H9 (cell line): Measurements from ENCODE around the gene RAPGEF6. TPM values are rescaled to one million over a fixed set of nuclear protein-coding genes. Genes with fewer than 3 reads are reported as not detected.

Experiments
- DNase-seq: peaks from one replicate; pipeline ENCODE4 v3.0.0-alpha.2; 2017
- H2AFZ ChIP-seq: one replicate; pipeline ENCODE4 v1.6.1; 2013; ENCODE audit warnings: mild to moderate bottlenecking, low read length, control low read depth, moderate library complexity
- H2AK5ac ChIP-seq: 2 replicates; pipeline ENCODE4 v1.6.1; 2013; ENCODE audit warnings: low read length, control low read depth, mixed read lengths; ENCODE audit not compliant: insufficient read length
- H2BK120ac ChIP-seq: one replicate; pipeline ENCODE4 v1.6.1; 2013; ENCODE audit warnings: low read depth, mild to moderate bottlenecking, low read length, control low read depth, inconsistent platforms; ENCODE audit not compliant: poor library complexity, severe bottlenecking
- H2BK12ac ChIP-seq: 2 replicates; pipeline ENCODE4 v1.6.1; 2013; ENCODE audit warnings: low read length, control low read depth, mixed read lengths, low read depth; ENCODE audit not compliant: insufficient read length
- H2BK15ac ChIP-seq: 2 replicates; pipeline ENCODE4 v1.6.1; 2013; ENCODE audit warnings: low read depth, low read length, control low read depth
- H2BK20ac ChIP-seq: one replicate; pipeline ENCODE4 v1.6.1; 2013; ENCODE audit warnings: low read depth, mild to moderate bottlenecking, low read length, control low read depth, inconsistent platforms; ENCODE audit not compliant: poor library complexity, severe bottlenecking
- H2BK5ac ChIP-seq: 2 replicates; pipeline ENCODE4 v1.6.1; 2013; ENCODE audit warnings: low read length, control low read depth, mixed read lengths; ENCODE audit not compliant: insufficient read length
- H3K14ac ChIP-seq: 2 replicates; pipeline ENCODE4 v1.6.1; 2013; ENCODE audit warnings: low read length, control low read depth; ENCODE audit not compliant: insufficient read depth
- H3K18ac ChIP-seq: 2 replicates; pipeline ENCODE4 v1.6.1; 2013; ENCODE audit warnings: low read depth, mild to moderate bottlenecking, mixed read lengths, low read length, control low read depth; ENCODE audit not compliant: insufficient read length
- H3K23ac ChIP-seq: 2 replicates; pipeline ENCODE4 v1.6.1; 2013; ENCODE audit warnings: low read length, control low read depth, mixed read lengths, low read depth; ENCODE audit not compliant: insufficient read length
- H3K23me2 ChIP-seq: 2 replicates; pipeline ENCODE4 v1.6.1; 2013; ENCODE audit warnings: low read depth, mild to moderate bottlenecking, mixed read lengths, low read length, control low read depth; ENCODE audit not compliant: insufficient read length, poor library complexity, severe bottlenecking
- H3K27ac ChIP-seq: 2 replicates; pipeline ENCODE4 v1.5.1; 2013; ENCODE audit warnings: low read length, control low read depth, mixed read lengths, low read depth; ENCODE audit not compliant: insufficient read length
- H3K27me3 ChIP-seq: 2 replicates; pipeline ENCODE4 v1.6.1; 2013; ENCODE audit warnings: low read length, control low read depth, inconsistent platforms; ENCODE audit not compliant: insufficient read depth
- H3K4ac ChIP-seq: 2 replicates; pipeline ENCODE4 v1.6.1; 2013; ENCODE audit warnings: low read depth, mild to moderate bottlenecking, control low read depth, inconsistent platforms, low read length, moderate library complexity
- H3K4me1 ChIP-seq: 2 replicates; pipeline ENCODE4 v1.6.1; 2013; ENCODE audit warnings: low read length, control low read depth, inconsistent platforms; ENCODE audit not compliant: insufficient read depth
- H3K4me2 ChIP-seq: 2 replicates; pipeline ENCODE4 v1.6.1; 2013; ENCODE audit warnings: low read length, control low read depth, mixed read lengths; ENCODE audit not compliant: insufficient read length, insufficient read depth
- H3K56ac ChIP-seq: 2 replicates; pipeline ENCODE4 v1.6.1; 2013; ENCODE audit warnings: low read depth, mild to moderate bottlenecking, mixed read lengths, low read length, control low read depth; ENCODE audit not compliant: insufficient read length
- H3K79me1 ChIP-seq: 2 replicates; pipeline ENCODE4 v1.6.1; 2013; ENCODE audit warnings: low read depth, mild to moderate bottlenecking, moderate library complexity, low read length, control low read depth, inconsistent platforms; ENCODE audit not compliant: insufficient read depth, poor library complexity, severe bottlenecking
- H3K79me2 ChIP-seq: 2 replicates; pipeline ENCODE4 v1.6.1; 2013; ENCODE audit warnings: low read length, control low read depth, inconsistent platforms; ENCODE audit not compliant: insufficient read depth
- H3K9ac ChIP-seq: 2 replicates; pipeline ENCODE4 v1.6.1; 2013; ENCODE audit warnings: low read length, control low read depth, mixed read lengths; ENCODE audit not compliant: insufficient read length; ENCODE audit errors: extremely low read depth
- H3K9me3 ChIP-seq: one replicate; pipeline ENCODE4 v1.6.1; 2013; ENCODE audit warnings: low read depth, low read length, inconsistent platforms; ENCODE audit not compliant: control insufficient read depth
- H3T11ph ChIP-seq: one replicate; pipeline ENCODE4 v1.6.1; 2013; ENCODE audit warnings: mild to moderate bottlenecking, low read length, control low read depth, inconsistent platforms
- H4K20me1 ChIP-seq: one replicate; pipeline ENCODE4 v1.6.1; 2013; ENCODE audit not compliant: control insufficient read depth, insufficient read length, insufficient read depth
- H4K5ac ChIP-seq: 2 replicates; pipeline ENCODE4 v1.6.1; 2013; ENCODE audit warnings: low read depth, mild to moderate bottlenecking, mixed read lengths, low read length, control low read depth; ENCODE audit not compliant: insufficient read length
- H4K8ac ChIP-seq: replicated peaks from 2 replicates; pipeline ENCODE4 v1.6.1; 2013; ENCODE audit warnings: low read length, control low read depth, mixed read lengths, low read depth; ENCODE audit not compliant: insufficient read length
- H4K91ac ChIP-seq: 2 replicates; pipeline ENCODE4 v1.6.1; 2013; ENCODE audit warnings: low read depth, mild to moderate bottlenecking, moderate library complexity, mixed read lengths, low read length, control low read depth; ENCODE audit not compliant: insufficient read length
- H3K27ac Mint-ChIP-seq, 3 experiments: 2 replicates in 2 of 3; 3 replicates in 1 of 3; pipeline ENCODE4 v1.8.0; 2020 to 2021; ENCODE audit warnings: mixed read lengths in 3 of 3, mild to moderate bottlenecking in 1 of 3, moderate library complexity in 1 of 3
- H3K27me3 Mint-ChIP-seq: 2 replicates; pipeline ENCODE4 v1.8.0; 2021; ENCODE audit warnings: low read depth, mild to moderate bottlenecking, moderate library complexity, mixed read lengths
- H3K36me3 Mint-ChIP-seq, 3 experiments: 2 replicates in 2 of 3; 3 replicates in 1 of 3; pipeline ENCODE4 v1.8.0; 2020 to 2021; ENCODE audit warnings: low read depth in 3 of 3, mixed read lengths in 3 of 3; ENCODE audit not compliant: insufficient read depth in 1 of 3
- H3K4me1 Mint-ChIP-seq, 2 experiments: 2 replicates each; pipeline ENCODE4 v1.8.0; 2020; ENCODE audit warnings: mixed read lengths in 2 of 2
- H3K4me3 Mint-ChIP-seq, 2 experiments: 2 replicates in 1 of 2; 3 replicates in 1 of 2; pipeline ENCODE4 v1.8.0; 2020 to 2021; ENCODE audit warnings: mild to moderate bottlenecking in 2 of 2, mixed read lengths in 2 of 2, moderate library complexity in 1 of 2
- H3K9me3 Mint-ChIP-seq, 2 experiments: 2 replicates in 1 of 2; 3 replicates in 1 of 2; pipeline ENCODE4 v1.8.0; 2020; ENCODE audit warnings: mild to moderate bottlenecking in 2 of 2, mixed read lengths in 2 of 2, moderate library complexity in 1 of 2
- CTCF ChIP-seq: fragments of 200-600 bp; sonication (generic); conservative IDR thresholded peaks from 3 replicates; pipeline ENCODE4 v1.8.0; 2021; ENCODE audit warnings: antibody characterized with exemption, mild to moderate bottlenecking
- WGBS: extraction: QIAGEN DNeasy Blood & Tissue Kit; methylation state at CpG from one replicate; pipeline ENCODE4 v1.1.7; 2013; ENCODE audit warnings: missing lambda C conversion rate, low lambda C conversion rate, mixed read lengths; ENCODE audit not compliant: insufficient read length; ENCODE audit errors: extremely low coverage; 5-methylcytosine and 5-hydroxymethylcytosine counted together
- total RNA-seq: library from RNA; stranded (reverse); gene quantifications from 2 replicates; pipeline ENCODE4 v1.2.1, GENCODE V29; 2021

The RAPGEF6 gene
- total RNA-seq, 1 experiment from 2014 or later: 19.7 TPM

- H2BK5ac ChIP-seq: no peak overlapping the region
- H3K23ac ChIP-seq: no peak overlapping the region
- H4K5ac ChIP-seq: no peak overlapping the region
- no peak overlapping the region for H3K27ac ChIP-seq
- no peak overlapping the region for H3K9ac ChIP-seq
- no peak overlapping the region for H3T11ph ChIP-seq
- TF ChIP-seq CTCF: no peak
- no peaks in the 10 kb centered on the region for H3K9me3 Mint-ChIP-seq
- no peak overlapping the region; a peak in 1 of 7 replicates for H3K27ac Mint-ChIP-seq
- H3K27me3 ChIP-seq: no peaks in the 10 kb centered on the region
- no peak overlapping the region for H3K18ac ChIP-seq
- peaks cover 0 to 3% of the 10 kb centered on the region in 2 experiments; a peak in 1 of 4 replicates for H3K4me1 Mint-ChIP-seq
- H4K20me1 ChIP-seq: no peaks in the 10 kb centered on the region
- H3K4ac ChIP-seq: no peak overlapping the region
- H2BK120ac ChIP-seq: no peak overlapping the region
- no peak overlapping the region for H2BK12ac ChIP-seq
- no peaks in the 10 kb centered on the region for H3K27me3 Mint-ChIP-seq
- H2BK15ac ChIP-seq: no peak overlapping the region
- H2AK5ac ChIP-seq: no peak overlapping the region
- no peak overlapping the region for H2AFZ ChIP-seq
- H3K4me3 Mint-ChIP-seq: no peak overlapping the region
- no peaks in the 10 kb centered on the region for H3K23me2 ChIP-seq
- H2BK20ac ChIP-seq: no peak overlapping the region
- no peak for DNase-seq
- peaks cover 12 to 59% (median 37%) of the 10 kb centered on the region in 3 experiments; a peak in 6 of 7 replicates for H3K36me3 Mint-ChIP-seq
- no CpG with 5 or more reads among the region's 1 CpG for WGBS
- H3K79me2 ChIP-seq: no peaks in the 10 kb centered on the region
- H3K4me2 ChIP-seq: no peak overlapping the region
- H3K9me3 ChIP-seq: no peaks in the 10 kb centered on the region
- no peak overlapping the region for H3K14ac ChIP-seq
- H4K91ac ChIP-seq: no peak overlapping the region
- H3K56ac ChIP-seq: no peak overlapping the region
- no peaks in the 10 kb centered on the region for H3K79me1 ChIP-seq
- H3K4me1 ChIP-seq: no peaks in the 10 kb centered on the region
- H4K8ac ChIP-seq: no peak overlapping the region
Measured at GRCh38 chr5:131430794-131431193, 204.2 kb downstream of the RAPGEF6 start.
